Endothelial cell of umbilical vein (primary cell): Measurements from ENCODE around the gene CCDC88B. TPM values are rescaled to one million over a fixed set of nuclear protein-coding genes. Genes with fewer than 3 reads are reported as not detected.

Experiments
- BruUV-seq: library from RNA; stranded (reverse); fragments of 400-500 nt; replicated peaks from 2 replicates; lab custom pipeline; 2021; lab: Mats Ljungman, UMichigan
- CTCF ChIA-PET: fragments of 300-600, 350-600 bp; sonication (Branson Sonifier 250); formaldehyde crosslinking; loops from one replicate; lab custom pipeline; 2021; ENCODE audit warnings: antibody characterized with exemption, inconsistent platforms; lab: Charles Lee
- POLR2A ChIA-PET: fragments of 300-600, 350-600 bp; sonication (Branson Sonifier 250); formaldehyde crosslinking; loops from one replicate; lab custom pipeline; 2021; ENCODE audit warnings: antibody characterized with exemption, inconsistent platforms; lab: Charles Lee
- DNase-seq: peaks from one replicate; pipeline ENCODE4 v3.0.0-alpha.2; 2011; ENCODE audit warnings: low read depth, low spot score
- FAIRE-seq: peaks from 2 replicates; lab custom pipeline; 2011; peaks lifted over from hg19 to GRCh38; lab: Jason Lieb, UNC
- H2AFZ ChIP-seq: 2 replicates; pipeline ENCODE4 v1.6.0; 2012; ENCODE audit warnings: low read depth, low read length, control low read depth, inconsistent platforms
- H3K27ac ChIP-seq: 2 replicates; pipeline ENCODE4 v1.5.1; 2011; ENCODE audit warnings: low read depth, mild to moderate bottlenecking, control low read depth, low read length, moderate library complexity; ENCODE audit not compliant: insufficient read depth
- H3K27me3 ChIP-seq, 2 experiments: 2 replicates each; pipeline versions ENCODE4 v1.6.0 to v1.6.1; 2011; ENCODE audit warnings: low read length in 2 of 2, mixed read lengths in 1 of 2; ENCODE audit not compliant: control insufficient read depth in 2 of 2, insufficient read depth in 2 of 2
- H3K36me3 ChIP-seq, 2 experiments: 2 replicates in 1 of 2; 3 replicates in 1 of 2; pipeline ENCODE4 v1.5.1; 2011; ENCODE audit warnings: low read length in 2 of 2, mild to moderate bottlenecking in 1 of 2, moderate library complexity in 1 of 2; ENCODE audit not compliant: control insufficient read depth in 2 of 2, insufficient read depth in 2 of 2; ENCODE audit errors: extremely low read depth in 1 of 2
- H3K4me1 ChIP-seq: 3 replicates; pipeline ENCODE4 v1.5.1; 2011; ENCODE audit warnings: mild to moderate bottlenecking, low read length; ENCODE audit not compliant: control insufficient read depth, insufficient read depth; ENCODE audit errors: extremely low read depth
- H3K4me2 ChIP-seq: 2 replicates; pipeline ENCODE4 v1.6.1; 2011; ENCODE audit warnings: low read length, control low read depth, mixed read lengths; ENCODE audit not compliant: insufficient read depth
- H3K4me3 ChIP-seq, 3 experiments: fragments of 200-600 bp in 1 of 3; sonication (generic), shearing (Covaris generic) in 1 of 3; replicated peaks in 1 of 3; 2 replicates each; pipeline ENCODE4 v1.5.1; 2011 to 2016; ENCODE audit warnings: control low read depth in 3 of 3, low read length in 3 of 3, mild to moderate bottlenecking in 2 of 3, inconsistent platforms in 1 of 3, low read depth in 1 of 3, moderate library complexity in 1 of 3; ENCODE audit not compliant: insufficient read depth in 1 of 3
- H3K79me2 ChIP-seq: 2 replicates; pipeline ENCODE4 v1.6.0; 2012; ENCODE audit warnings: low read length, inconsistent platforms; ENCODE audit not compliant: control insufficient read depth, insufficient read depth
- H3K9ac ChIP-seq: replicated peaks from 2 replicates; pipeline ENCODE3; 2011; ENCODE audit warnings: low read length, control low read depth; ENCODE audit not compliant: insufficient read depth; ENCODE audit errors: extremely low read depth
- H3K9me1 ChIP-seq: replicated peaks from 3 replicates; pipeline ENCODE4 v1.6.0; 2011; ENCODE audit warnings: mild to moderate bottlenecking, low read length; ENCODE audit not compliant: control insufficient read depth, insufficient read depth; ENCODE audit errors: extremely low read depth
- H3K9me3 ChIP-seq: replicated peaks from 2 replicates; pipeline ENCODE4 v1.5.1; 2012; ENCODE audit warnings: low read length, inconsistent platforms; ENCODE audit not compliant: control insufficient read depth, insufficient read depth
- H4K20me1 ChIP-seq: replicated peaks from 2 replicates; pipeline ENCODE3; 2011; ENCODE audit warnings: mild to moderate bottlenecking, low read length; ENCODE audit not compliant: control insufficient read depth, insufficient read depth; ENCODE audit errors: extremely low read depth
- CTCF ChIP-seq, 2 donors: IDR thresholded peaks; 1 replicate in 1 of 2; 2 replicates in 1 of 2; pipeline ENCODE4 v1.5.1; 2011; ENCODE audit warnings: low read length in 2 of 2, mild to moderate bottlenecking in 2 of 2, moderate library complexity in 2 of 2, control low read depth in 1 of 2, inconsistent platforms in 1 of 2, low read depth in 1 of 2; ENCODE audit not compliant: insufficient read depth in 1 of 2; ENCODE audit errors: extremely low read depth in 1 of 2
- EZH2 ChIP-seq: IDR thresholded peaks from 2 replicates; pipeline ENCODE4 v1.6.1; 2012; ENCODE audit warnings: borderline replicate concordance, low read depth, mild to moderate bottlenecking, moderate library complexity, low read length, inconsistent platforms; ENCODE audit not compliant: severe bottlenecking
- FOS ChIP-seq: IDR thresholded peaks from 2 replicates; pipeline ENCODE4 v1.6.1; 2011; ENCODE audit warnings: mild to moderate bottlenecking, low read length, moderate library complexity, borderline replicate concordance; ENCODE audit not compliant: insufficient read depth
- GATA2 ChIP-seq: IDR thresholded peaks from 2 replicates; pipeline ENCODE4 v1.7.0; 2011; ENCODE audit warnings: low read depth, mild to moderate bottlenecking, moderate library complexity, mixed read lengths, low read length; ENCODE audit not compliant: insufficient read length, insufficient read depth
- JUN ChIP-seq: IDR thresholded peaks from 2 replicates; pipeline ENCODE4 v1.6.1; 2011; ENCODE audit warnings: borderline replicate concordance, low read depth; ENCODE audit not compliant: insufficient read length, insufficient read depth
- MAX ChIP-seq: IDR thresholded peaks from 2 replicates; pipeline ENCODE4 v1.6.1; 2011; ENCODE audit not compliant: insufficient read depth, insufficient read length
- MYC ChIP-seq: IDR thresholded peaks from one replicate; pipeline ENCODE4 v1.6.1; 2011; ENCODE audit warnings: mild to moderate bottlenecking, low read depth, low read length
- POLR2A ChIP-seq: IDR thresholded peaks from 2 replicates; pipeline ENCODE4 v1.6.1; 2012; ENCODE audit warnings: low read depth, mild to moderate bottlenecking, control low read depth, low read length
- POLR2AphosphoS5 ChIP-seq: IDR thresholded peaks from 2 replicates; pipeline ENCODE4 v1.6.1; 2012; ENCODE audit warnings: low read depth, mild to moderate bottlenecking, control low read depth, low read length, moderate library complexity; ENCODE audit not compliant: insufficient read depth
- dilution Hi-C: fragments of 300-500 bp; cut with MboI; formaldehyde crosslinking; loops from one replicate; pipeline ENCODE4 v1.15.0; 2019; ENCODE audit warnings: low sequenced_read_pairs; ENCODE audit not compliant: extremely low pct_ligation_motif_present
- intact Hi-C: fragments of 100-400 bp; cut with micrococcal nuclease; formaldehyde crosslinking; loops from one replicate; pipeline ENCODE4 v1.10.0; 2022
- polyA plus RNA-seq, 4 experiments: library from polyadenylated mRNA; depleted of rRNA in 3 of 4; stranded (reverse) in 3 of 4; unstranded in 1 of 4; fragments of >200 nt; gene quantifications; 2 replicates each; pipeline versions ENCODE4 v1.2.1 to v1.2.3, GENCODE V29; 2011 to 2012; ENCODE audit warnings: missing spikeins in 1 of 4
- total RNA-seq: library from RNA; stranded (reverse); gene quantifications from 2 replicates; pipeline ENCODE4 v1.2.3, GENCODE V29; 2021

The CCDC88B gene
- total and polyA plus RNA-seq, 2 donors (not counting 3 experiments of a cell fraction or from before 2014, with no cell fraction given) = 1.8 to 2.7 TPM

- no TSS peak for BruUV-seq
- no peak for DNase-seq
- Histone ChIP-seq H3K79me2 (no peaks in the 10 kb centered on the region), H4K20me1 (no peaks in the 10 kb centered on the region), H3K4me1 (no peaks in the 10 kb centered on the region), H3K4me2 (no peak overlapping the region), H3K27ac (no peak overlapping the region), H2AFZ (no peak overlapping the region), H3K4me3 (no peak overlapping the region), H3K27me3 (no peaks in the 10 kb centered on the region), H3K9ac (no peak overlapping the region), H3K9me1 (no peaks in the 10 kb centered on the region), H3K36me3 (peaks cover 0 to 23% of the 10 kb centered on the region in 2 experiments), H3K9me3 (no peaks in the 10 kb centered on the region)
- no peak for FAIRE-seq
- TF ChIP-seq MYC (no peak), JUN (no peak), MAX (no peak), POLR2AphosphoS5 (no peak), FOS (no peak), GATA2 (no peak), CTCF (IDR thresholded peaks at IDR 0.05; ENCODE audit: extremely low read depth in 1 of 2, insufficient read depth in 1 of 2, low read depth in 1 of 2, low read length in 2 of 2) (no peak), EZH2 (no peak), POLR2A (no peak)
- POLR2A ChIA-PET = interaction anchor here (1.4 kb wide), 1 partner anchor 13 kb away, joined by 11 read pairs; no protein-coding TSS in a partner anchor
- intact Hi-C loops (no loop called here), dilution Hi-C loops (no loop called here)
- CTCF ChIA-PET = interaction anchor here (1.1 to 3.2 kb wide), 2 partner anchors 12 to 81 kb away, joined by 3 to 19 read pairs; no protein-coding TSS in a partner anchor
These were observed 28.1 kb downstream of the CCDC88B start for GRCh38 chr11:64367931-64368672.
